Neutrophil (primary cell): ENCODE results near the gene NTSR1.

ENCODE experiments used
- H3K27ac ChIP-seq: fragments of 200-600 bp; sonication (generic); 2 replicates; pipeline ENCODE4 v1.5.1; 2016; ENCODE audit warnings: mild to moderate bottlenecking, moderate library complexity
- H3K27me3 ChIP-seq: fragments of 200-600 bp; sonication (generic); 2 replicates; pipeline ENCODE4 v1.6.0; 2016; ENCODE audit warnings: mild to moderate bottlenecking
- H3K36me3 ChIP-seq: fragments of 200-600 bp; sonication (generic); 2 replicates; pipeline ENCODE4 v1.5.1; 2017
- H3K4me1 ChIP-seq, 2 experiments: fragments of 200-600 bp in 1 of 2; sonication (generic) in 1 of 2; 1 replicate in 1 of 2; 2 replicates in 1 of 2; pipeline versions ENCODE4 v1.5.1 to v1.6.1; 2013 to 2016; ENCODE audit warnings: low read depth in 1 of 2, low read length in 1 of 2, mild to moderate bottlenecking in 1 of 2, moderate library complexity in 1 of 2; ENCODE audit not compliant: control insufficient read depth in 1 of 2, insufficient read depth in 1 of 2
- H3K4me3 ChIP-seq, 2 experiments: fragments of 200-600 bp in 1 of 2; sonication (generic) in 1 of 2; 1 replicate in 1 of 2; 2 replicates in 1 of 2; pipeline ENCODE4 v1.5.1; 2013 to 2016; ENCODE audit warnings: low read depth in 1 of 2, low read length in 1 of 2, mild to moderate bottlenecking in 1 of 2, moderate library complexity in 1 of 2
- H3K9me3 ChIP-seq: fragments of 200-600 bp; sonication (generic); 2 replicates; pipeline ENCODE4 v1.5.1; 2016
- TF ChIP-seq, protein P1 (sequence below): fragments of 200-600 bp; sonication (generic); IDR thresholded peaks from 2 replicates; pipeline ENCODE4 v1.5.1; 2016; ENCODE audit warnings: antibody characterized with exemption

The NTSR1 gene

DNA sequence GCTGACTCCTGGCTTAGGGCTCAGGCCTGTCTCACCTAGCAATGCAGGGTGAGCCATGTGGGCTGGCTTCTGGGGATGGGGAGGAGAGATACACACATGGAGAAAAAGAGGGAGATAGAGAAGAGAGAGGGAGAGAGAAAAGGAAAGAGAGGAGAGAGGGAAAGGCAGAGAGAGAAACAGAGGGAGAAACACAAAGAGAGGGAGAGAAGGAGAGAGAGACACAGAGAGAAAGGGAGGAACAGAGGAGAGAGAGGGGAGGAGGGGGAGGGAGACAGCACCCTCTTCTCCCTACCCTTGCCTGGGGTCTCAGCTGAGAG lies 24.8 kb downstream of the NTSR1 start:
- Histone ChIP-seq H3K27me3 (no peaks in the 10 kb centered on the region), H3K4me3 (no peak overlapping the region), H3K4me1 (peaks cover 30 to 37% of the 10 kb centered on the region in 2 experiments), H3K9me3 (no peaks in the 10 kb centered on the region), H3K36me3 (no peaks in the 10 kb centered on the region), H3K27ac (no peak overlapping the region)
- TF ChIP-seq, protein P1, sequence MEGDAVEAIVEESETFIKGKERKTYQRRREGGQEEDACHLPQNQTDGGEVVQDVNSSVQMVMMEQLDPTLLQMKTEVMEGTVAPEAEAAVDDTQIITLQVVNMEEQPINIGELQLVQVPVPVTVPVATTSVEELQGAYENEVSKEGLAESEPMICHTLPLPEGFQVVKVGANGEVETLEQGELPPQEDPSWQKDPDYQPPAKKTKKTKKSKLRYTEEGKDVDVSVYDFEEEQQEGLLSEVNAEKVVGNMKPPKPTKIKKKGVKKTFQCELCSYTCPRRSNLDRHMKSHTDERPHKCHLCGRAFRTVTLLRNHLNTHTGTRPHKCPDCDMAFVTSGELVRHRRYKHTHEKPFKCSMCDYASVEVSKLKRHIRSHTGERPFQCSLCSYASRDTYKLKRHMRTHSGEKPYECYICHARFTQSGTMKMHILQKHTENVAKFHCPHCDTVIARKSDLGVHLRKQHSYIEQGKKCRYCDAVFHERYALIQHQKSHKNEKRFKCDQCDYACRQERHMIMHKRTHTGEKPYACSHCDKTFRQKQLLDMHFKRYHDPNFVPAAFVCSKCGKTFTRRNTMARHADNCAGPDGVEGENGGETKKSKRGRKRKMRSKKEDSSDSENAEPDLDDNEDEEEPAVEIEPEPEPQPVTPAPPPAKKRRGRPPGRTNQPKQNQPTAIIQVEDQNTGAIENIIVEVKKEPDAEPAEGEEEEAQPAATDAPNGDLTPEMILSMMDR: no peak

DNA sequence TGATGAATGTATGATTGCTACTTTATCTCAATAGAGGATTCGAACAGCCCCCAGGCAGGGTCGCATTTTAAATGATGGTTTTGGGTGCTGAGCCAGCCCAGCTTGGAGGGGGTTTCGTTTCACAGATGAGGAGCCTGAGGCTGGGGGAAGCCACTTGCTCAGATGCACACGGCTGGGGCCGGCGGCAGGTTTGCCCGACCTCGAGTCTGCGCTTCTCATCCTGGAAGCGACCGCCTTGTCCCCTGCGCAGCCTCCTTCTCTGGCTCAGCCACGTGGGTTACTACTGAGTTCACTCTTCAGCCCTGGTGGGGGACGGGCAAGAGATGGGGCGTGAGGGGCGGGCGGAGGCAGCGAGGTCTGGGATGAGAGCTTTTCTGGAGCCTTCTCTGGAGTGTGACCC lies 25.3 kb downstream of the NTSR1 start:
- Histone ChIP-seq H3K36me3 (no peaks in the 10 kb centered on the region), H3K4me1 (peaks cover 26 to 33% of the 10 kb centered on the region in 2 experiments), H3K4me3 (no peak overlapping the region), H3K27me3 (no peaks in the 10 kb centered on the region), H3K27ac (no peak overlapping the region), H3K9me3 (no peaks in the 10 kb centered on the region)
- TF ChIP-seq, protein P1: no peak

DNA sequence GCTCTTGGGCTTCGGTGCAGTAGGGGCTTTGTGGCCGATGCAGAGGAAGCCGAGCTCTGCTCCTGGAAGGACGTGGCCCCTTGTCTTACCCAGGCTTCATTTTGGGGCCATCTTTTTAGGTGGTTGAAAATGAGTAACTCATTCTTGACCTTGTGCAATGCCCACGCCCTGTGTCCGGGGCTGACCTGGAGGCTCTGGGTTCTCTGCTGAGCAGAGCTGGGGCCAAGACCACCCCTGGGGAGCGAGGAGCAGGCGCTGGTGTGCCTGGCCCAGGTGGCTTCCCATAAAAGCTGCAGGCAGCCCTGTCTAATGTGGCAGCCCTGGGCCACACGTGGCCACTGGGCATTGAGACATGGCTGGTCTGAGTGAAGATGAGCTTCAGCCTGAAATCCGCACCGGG lies 25.7 kb downstream of the NTSR1 start:
- TF ChIP-seq, protein P1: no peak
- no peaks in the 10 kb centered on the region for H3K36me3 ChIP-seq
- H3K27me3 ChIP-seq: no peaks in the 10 kb centered on the region
- peaks cover 26 to 32% of the 10 kb centered on the region in 2 experiments for H3K4me1 ChIP-seq
- no peaks in the 10 kb centered on the region for H3K9me3 ChIP-seq
- no peak overlapping the region for H3K4me3 ChIP-seq
- no peak overlapping the region for H3K27ac ChIP-seq

DNA sequence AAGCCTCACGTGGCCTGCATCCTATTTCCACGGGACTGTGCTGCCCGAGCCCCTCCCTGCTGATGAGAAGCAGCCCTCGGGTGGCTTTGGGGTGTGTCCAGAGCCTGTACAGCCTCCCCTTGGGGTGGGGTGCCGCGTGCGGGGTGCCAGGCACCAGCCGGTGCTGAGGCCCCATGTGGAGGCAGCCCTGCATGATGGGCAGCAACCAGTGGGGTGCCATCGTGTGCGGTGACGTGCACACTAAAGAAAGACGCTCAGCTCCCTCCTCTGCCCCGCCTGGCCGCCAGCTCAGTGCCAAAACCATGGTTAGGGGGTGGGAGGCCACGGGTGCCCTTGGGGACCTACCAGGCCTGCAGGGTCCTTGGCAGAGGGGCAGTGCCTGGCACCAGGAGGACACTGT lies 26.2 kb downstream of the NTSR1 start:
- H3K27me3 ChIP-seq: no peaks in the 10 kb centered on the region
- H3K4me3 ChIP-seq: no peak overlapping the region
- H3K4me1 ChIP-seq: peaks cover 31 to 38% of the 10 kb centered on the region in 2 experiments
- H3K9me3 ChIP-seq: no peaks in the 10 kb centered on the region
- H3K27ac ChIP-seq: no peak overlapping the region
- TF ChIP-seq, protein P1: no peak
- no peaks in the 10 kb centered on the region for H3K36me3 ChIP-seq

DNA sequence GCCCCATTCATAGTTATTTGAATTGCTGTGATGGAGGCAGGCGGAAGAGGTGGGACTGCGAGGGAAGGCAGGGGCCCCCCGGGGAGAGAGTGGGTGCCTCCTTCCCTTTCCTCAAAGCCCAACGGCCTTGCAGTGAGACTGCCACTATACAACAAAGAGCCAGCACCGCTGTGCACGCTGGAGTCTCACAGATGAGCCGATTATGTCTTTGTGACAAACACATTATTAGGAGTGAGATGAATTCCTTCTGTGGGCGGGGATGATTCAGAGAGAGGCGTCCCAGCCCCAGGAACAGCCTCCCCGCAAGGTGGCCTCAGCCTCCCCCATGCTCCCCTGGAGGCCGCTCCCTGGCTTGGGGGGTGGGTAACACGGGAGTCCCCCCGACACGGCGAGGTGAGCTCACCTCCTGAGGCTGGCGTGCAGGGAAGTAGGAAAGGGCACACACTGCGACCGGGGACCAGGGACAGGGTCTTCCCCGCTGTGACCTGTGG lies 26.7 kb downstream of the NTSR1 start:
- no peaks in the 10 kb centered on the region for H3K27me3 ChIP-seq
- no peak overlapping the region for H3K27ac ChIP-seq
- no peak overlapping the region for H3K4me3 ChIP-seq
- TF ChIP-seq, protein P1: no peak
- H3K36me3 ChIP-seq: no peaks in the 10 kb centered on the region
- no peaks in the 10 kb centered on the region for H3K9me3 ChIP-seq
- peaks cover 36 to 43% of the 10 kb centered on the region in 2 experiments for H3K4me1 ChIP-seq

DNA sequence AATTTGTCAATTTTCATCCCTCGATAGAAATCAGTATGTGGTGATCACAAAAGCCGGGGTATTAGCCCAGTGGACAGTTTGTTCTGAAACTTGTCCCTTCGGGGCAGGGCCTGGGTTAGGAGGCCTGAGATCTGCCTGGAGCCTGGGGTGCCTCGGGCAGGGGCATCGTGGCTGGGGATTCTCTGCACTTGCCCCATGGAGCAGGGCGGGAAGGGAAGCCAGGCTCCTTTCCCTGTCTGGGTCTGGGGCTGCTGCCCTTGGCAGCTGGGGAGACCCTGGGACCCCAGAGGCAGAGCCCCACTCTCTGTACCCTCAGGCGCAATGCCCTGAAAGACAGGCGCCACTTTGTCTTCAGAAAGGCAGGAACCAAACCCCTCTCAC lies 27.4 kb downstream of the NTSR1 start:
- TF ChIP-seq, protein P1: no peak
- Histone ChIP-seq H3K4me1 (peaks cover 42 to 49% of the 10 kb centered on the region in 2 experiments), H3K27ac (no peak overlapping the region), H3K4me3 (no peak overlapping the region), H3K27me3 (no peaks in the 10 kb centered on the region), H3K36me3 (no peaks in the 10 kb centered on the region), H3K9me3 (no peaks in the 10 kb centered on the region)
